Measurements from ENCODE around the gene COBLL1.

The COBLL1 gene

GRCh38 chr2:164831887-164832286 is 9.7 kb downstream of the COBLL1 start:
- Histone ChIP-seq H3K27me3 (ENCODE audit: insufficient read depth, poor library complexity, severe bottlenecking) (no peaks in the 10 kb centered on the region), H3K9me3 (ENCODE audit: severe bottlenecking) (no peaks in the 10 kb centered on the region), H3K36me3 (ENCODE audit: low read depth) (0 out of 2 replicates have a peak, but pooled peaks cover 7% of the 10 kb centered on the region), H3K27ac (ENCODE audit: poor library complexity, severe bottlenecking) (no peak overlapping the region), H3K4me3 (ENCODE audit: severe bottlenecking) (no peak overlapping the region), H3K4me1 (ENCODE audit: insufficient read depth, poor library complexity, severe bottlenecking) (peaks cover 25% of the 10 kb centered on the region)
- no peak for ATAC-seq (ENCODE audit: low read depth)
- DNase-seq (ENCODE audit: low spot score), result no peak
- TF ChIP-seq CTCF (IDR thresholded peaks at IDR 0.05; ENCODE audit: poor library complexity, severe bottlenecking), result no peak

GRCh38 chr2:164831180-164831579 is 10.4 kb downstream of the COBLL1 start:
- H3K36me3 ChIP-seq (ENCODE audit: low read depth), result 0 out of 2 replicates have a peak, but pooled peaks cover 7% of the 10 kb centered on the region
- H3K27me3 ChIP-seq (ENCODE audit: insufficient read depth, poor library complexity, severe bottlenecking), result no peaks in the 10 kb centered on the region
- peaks cover 23% of the 10 kb centered on the region for H3K4me1 ChIP-seq (ENCODE audit: insufficient read depth, poor library complexity, severe bottlenecking)
- ATAC-seq (ENCODE audit: low read depth) (no peak), DNase-seq (ENCODE audit: low spot score) (no peak)
- no peak overlapping the region for H3K27ac ChIP-seq (ENCODE audit: poor library complexity, severe bottlenecking)
- H3K4me3 ChIP-seq (ENCODE audit: severe bottlenecking), result no peak overlapping the region
- no peaks in the 10 kb centered on the region for H3K9me3 ChIP-seq (ENCODE audit: severe bottlenecking)
- no peak for TF ChIP-seq CTCF (IDR thresholded peaks at IDR 0.05; ENCODE audit: poor library complexity, severe bottlenecking)

- no peak for DNase-seq (ENCODE audit: low spot score)
- Histone ChIP-seq H3K27ac (ENCODE audit: poor library complexity, severe bottlenecking) (peak overlapping the region; percentile 46), H3K9me3 (ENCODE audit: severe bottlenecking) (no peaks in the 10 kb centered on the region), H3K4me1 (ENCODE audit: insufficient read depth, poor library complexity, severe bottlenecking) (peaks cover 31% of the 10 kb centered on the region), H3K36me3 (ENCODE audit: low read depth) (peaks cover 7% of the 10 kb centered on the region; the same call in 1 of the 2 replicates), H3K27me3 (ENCODE audit: insufficient read depth, poor library complexity, severe bottlenecking) (no peaks in the 10 kb centered on the region), H3K4me3 (ENCODE audit: severe bottlenecking) (no peak overlapping the region)
- peak; percentile 88 for ATAC-seq (ENCODE audit: low read depth)
- TF ChIP-seq CTCF (IDR thresholded peaks at IDR 0.05; ENCODE audit: poor library complexity, severe bottlenecking), result no peak
These were observed 15.1 kb downstream of the COBLL1 start for GRCh38 chr2:164826293-164827243.

GRCh38 chr2:164824872-164825271 is 16.8 kb downstream of the COBLL1 start:
- peak; percentile 65 for ATAC-seq (ENCODE audit: low read depth)
- H3K4me1 ChIP-seq (ENCODE audit: insufficient read depth, poor library complexity, severe bottlenecking), result peaks cover 31% of the 10 kb centered on the region
- TF ChIP-seq CTCF (IDR thresholded peaks at IDR 0.05; ENCODE audit: poor library complexity, severe bottlenecking), result peak; percentile 19
- H3K4me3 ChIP-seq (ENCODE audit: severe bottlenecking), result no peak overlapping the region
- peaks cover 4% of the 10 kb centered on the region; the same call in 1 of the 2 replicates for H3K36me3 ChIP-seq (ENCODE audit: low read depth)
- no peaks in the 10 kb centered on the region for H3K27me3 ChIP-seq (ENCODE audit: insufficient read depth, poor library complexity, severe bottlenecking)
- H3K9me3 ChIP-seq (ENCODE audit: severe bottlenecking), result no peaks in the 10 kb centered on the region
- DNase-seq (ENCODE audit: low spot score), result no peak
- H3K27ac ChIP-seq (ENCODE audit: poor library complexity, severe bottlenecking), result no peak overlapping the region

- TF ChIP-seq CTCF (IDR thresholded peaks at IDR 0.05; ENCODE audit: poor library complexity, severe bottlenecking), result no peak
- ATAC-seq (ENCODE audit: low read depth), result no peak
These were observed 18.5 kb downstream of the COBLL1 start for GRCh38 chr2:164823126-164823525.

More at GRCh38 chr2:164823126-164823525, 18.5 kb downstream of the COBLL1 start:
- DNase-seq (ENCODE audit: low spot score), result no peak
- H3K36me3 ChIP-seq (ENCODE audit: low read depth), result peaks cover 4% of the 10 kb centered on the region; the same call in 1 of the 2 replicates
- H3K4me3 ChIP-seq (ENCODE audit: severe bottlenecking), result no peak overlapping the region
- H3K9me3 ChIP-seq (ENCODE audit: severe bottlenecking), result no peaks in the 10 kb centered on the region
- peaks cover 31% of the 10 kb centered on the region for H3K4me1 ChIP-seq (ENCODE audit: insufficient read depth, poor library complexity, severe bottlenecking)
- H3K27me3 ChIP-seq (ENCODE audit: insufficient read depth, poor library complexity, severe bottlenecking), result no peaks in the 10 kb centered on the region
- H3K27ac ChIP-seq (ENCODE audit: poor library complexity, severe bottlenecking), result no peak overlapping the region

Measured in RWPE2 (cell line).